Trophoblast cell (in vitro differentiated cells and primary cell): Measurements from ENCODE around the gene RIMBP2.

Experiments
- DNase-seq, 2 donors: peaks; one replicate each; pipeline ENCODE4 v3.0.0-alpha.2; 2016
- H2AFZ ChIP-seq: 2 replicates; pipeline ENCODE4 v1.6.1; 2013; ENCODE audit warnings: low read length, moderate library complexity, mild to moderate bottlenecking; ENCODE audit not compliant: insufficient read depth, poor library complexity
- H2AK5ac ChIP-seq: 2 replicates; pipeline ENCODE4 v1.6.1; 2013; ENCODE audit warnings: mild to moderate bottlenecking, low read length
- H2BK120ac ChIP-seq: 2 replicates; pipeline ENCODE4 v1.6.1; 2013; ENCODE audit warnings: low read length, mild to moderate bottlenecking, moderate library complexity; ENCODE audit not compliant: insufficient read depth, poor library complexity
- H2BK12ac ChIP-seq: 2 replicates; pipeline ENCODE4 v1.6.1; 2013; ENCODE audit warnings: mild to moderate bottlenecking, low read length, moderate library complexity
- H2BK5ac ChIP-seq: 2 replicates; pipeline ENCODE4 v1.6.1; 2013; ENCODE audit warnings: low read length, low read depth, moderate library complexity, mild to moderate bottlenecking; ENCODE audit not compliant: poor library complexity
- H3K14ac ChIP-seq: 2 replicates; pipeline ENCODE4 v1.6.1; 2013; ENCODE audit warnings: mild to moderate bottlenecking, low read length
- H3K18ac ChIP-seq: 2 replicates; pipeline ENCODE4 v1.6.1; 2013; ENCODE audit warnings: mild to moderate bottlenecking, low read length
- H3K23ac ChIP-seq: 2 replicates; pipeline ENCODE4 v1.6.1; 2013; ENCODE audit warnings: low read length
- H3K27ac ChIP-seq: 2 replicates; pipeline ENCODE4 v1.5.1; 2013; ENCODE audit warnings: low read depth, mild to moderate bottlenecking, inconsistent platforms, low read length, moderate library complexity
- H3K27me3 ChIP-seq: 2 replicates; pipeline ENCODE4 v1.6.1; 2013; ENCODE audit warnings: inconsistent platforms, mild to moderate bottlenecking, low read length, moderate library complexity; ENCODE audit not compliant: insufficient read depth
- H3K36me3 ChIP-seq, 2 experiments: 1 replicate in 1 of 2; 2 replicates in 1 of 2; pipeline ENCODE4 v1.6.1; 2013; ENCODE audit warnings: low read length in 2 of 2, mild to moderate bottlenecking in 2 of 2, moderate library complexity in 1 of 2; ENCODE audit not compliant: insufficient read depth in 2 of 2, control insufficient read depth in 1 of 2
- H3K4ac ChIP-seq: 2 replicates; pipeline ENCODE4 v1.6.1; 2013; ENCODE audit warnings: low read depth, mild to moderate bottlenecking, low read length, moderate library complexity
- H3K4me1 ChIP-seq, 2 experiments: 1 replicate in 1 of 2; 2 replicates in 1 of 2; pipeline ENCODE4 v1.6.1; 2013; ENCODE audit warnings: low read length in 2 of 2, mild to moderate bottlenecking in 2 of 2, moderate library complexity in 1 of 2; ENCODE audit not compliant: insufficient read depth in 2 of 2, control insufficient read depth in 1 of 2
- H3K4me2 ChIP-seq: 2 replicates; pipeline ENCODE4 v1.6.1; 2013; ENCODE audit warnings: inconsistent platforms, mild to moderate bottlenecking, low read length, moderate library complexity
- H3K4me3 ChIP-seq: 2 replicates; pipeline ENCODE4 v1.5.1; 2013; ENCODE audit warnings: mild to moderate bottlenecking, low read depth, low read length, inconsistent platforms
- H3K79me1 ChIP-seq: one replicate; pipeline ENCODE4 v1.6.1; 2013; ENCODE audit warnings: low read length
- H3K79me2 ChIP-seq: 2 replicates; pipeline ENCODE4 v1.6.1; 2013; ENCODE audit warnings: low read length, mild to moderate bottlenecking; ENCODE audit not compliant: control insufficient read depth, insufficient read depth, poor library complexity
- H3K9ac ChIP-seq: 2 replicates; pipeline ENCODE4 v1.6.1; 2013; ENCODE audit warnings: mild to moderate bottlenecking, low read length
- H3K9me3 ChIP-seq: 2 replicates; pipeline ENCODE4 v1.6.1; 2013; ENCODE audit warnings: low read depth, mild to moderate bottlenecking, control low read depth, inconsistent platforms, low read length; ENCODE audit not compliant: insufficient read depth
- H4K12ac ChIP-seq: 2 replicates; pipeline ENCODE4 v1.6.1; 2013; ENCODE audit warnings: low read depth, mild to moderate bottlenecking, low read length, moderate library complexity
- H4K8ac ChIP-seq: 2 replicates; pipeline ENCODE4 v1.6.1; 2013; ENCODE audit warnings: low read depth, mild to moderate bottlenecking, low read length, moderate library complexity
- H4K91ac ChIP-seq: one replicate; pipeline ENCODE4 v1.6.1; 2013; ENCODE audit warnings: low read depth, mild to moderate bottlenecking, low read length, moderate library complexity
- WGBS: extraction: QIAGEN DNeasy Blood & Tissue Kit; methylation state at CpG from one replicate; pipeline ENCODE4 v1.1.7; 2013; ENCODE audit warnings: missing lambda C conversion rate; ENCODE audit not compliant: insufficient read length, insufficient coverage; ENCODE audit errors: extremely low coverage; 5-methylcytosine and 5-hydroxymethylcytosine counted together

RIMBP2 gene

GRCh38 chr12:130704606-130705005, 11.5 kb downstream of the RIMBP2 start:
- no peak overlapping the region for H4K12ac ChIP-seq
- H4K8ac ChIP-seq: no peak overlapping the region
- H3K4me2 ChIP-seq: no peak overlapping the region
- H3K27ac ChIP-seq: no peak overlapping the region
- H3K36me3 ChIP-seq: no peaks in the 10 kb centered on the region
- H3K9ac ChIP-seq: no peak overlapping the region
- H3K23ac ChIP-seq: no peak overlapping the region
- no peak overlapping the region for H2BK120ac ChIP-seq
- no peak overlapping the region for H2BK5ac ChIP-seq
- no CpG with 5 or more reads among the region's 13 CpGs for WGBS
- no peaks in the 10 kb centered on the region for H3K9me3 ChIP-seq
- no peak overlapping the region for H2BK12ac ChIP-seq
- no peaks in the 10 kb centered on the region for H3K79me1 ChIP-seq
- no peak overlapping the region for H3K18ac ChIP-seq
- no peak overlapping the region for H3K4ac ChIP-seq
- peaks cover 8 to 10% of the 10 kb centered on the region in 2 experiments for H3K4me1 ChIP-seq
- no peak overlapping the region for H2AK5ac ChIP-seq
- peak overlapping the region; percentile 43 for H3K4me3 ChIP-seq
- no peaks in the 10 kb centered on the region for H3K27me3 ChIP-seq
- no peak for DNase-seq
- no peak overlapping the region for H2AFZ ChIP-seq
- H3K79me2 ChIP-seq: no peaks in the 10 kb centered on the region
- no peak overlapping the region for H3K14ac ChIP-seq
- no peak overlapping the region for H4K91ac ChIP-seq

- Histone ChIP-seq H3K14ac (no peak overlapping the region), H3K79me1 (no peaks in the 10 kb centered on the region), H3K4me3 (no peak overlapping the region), H3K9me3 (no peaks in the 10 kb centered on the region), H3K9ac (no peak overlapping the region), H3K79me2 (no peaks in the 10 kb centered on the region), H2BK12ac (no peak overlapping the region), H2BK5ac (no peak overlapping the region), H4K12ac (no peak overlapping the region), H3K36me3 (no peaks in the 10 kb centered on the region), H3K4ac (no peak overlapping the region), H3K4me1 (peaks cover 8 to 10% of the 10 kb centered on the region in 2 experiments), H4K91ac (no peak overlapping the region), H3K18ac (no peak overlapping the region), H2BK120ac (no peak overlapping the region), H2AK5ac (no peak overlapping the region), H3K4me2 (no peak overlapping the region), H4K8ac (no peak overlapping the region), H3K27me3 (no peaks in the 10 kb centered on the region), H3K23ac (no peak overlapping the region), H2AFZ (no peak overlapping the region), H3K27ac (no peak overlapping the region)
- WGBS: no CpG with 5 or more reads among the region's 15 CpGs
- no peak for DNase-seq
Measured at GRCh38 chr12:130703733-130704375, 12.2 kb downstream of the RIMBP2 start.

GRCh38 chr12:130702966-130703732, 12.9 kb downstream of the RIMBP2 start:
- Histone ChIP-seq H3K4me1 (peaks cover 8 to 10% of the 10 kb centered on the region in 2 experiments), H4K91ac (no peak overlapping the region)

GRCh38 chr12:130701402-130701744, 14.7 kb downstream of the RIMBP2 start:
- no peaks in the 10 kb centered on the region for H3K79me1 ChIP-seq
- H3K23ac ChIP-seq: no peak overlapping the region
- H3K9me3 ChIP-seq: no peaks in the 10 kb centered on the region
- peak overlapping the region; percentile 32 for H3K14ac ChIP-seq
- no peak overlapping the region for H3K27ac ChIP-seq
- no peak overlapping the region for H4K8ac ChIP-seq
- no peak overlapping the region for H2BK120ac ChIP-seq
- no peak overlapping the region for H4K12ac ChIP-seq
- H2AK5ac ChIP-seq: no peak overlapping the region
- H3K36me3 ChIP-seq: no peaks in the 10 kb centered on the region
- H3K4me2 ChIP-seq: no peak overlapping the region
- H3K18ac ChIP-seq: no peak overlapping the region
- no peaks in the 10 kb centered on the region for H3K79me2 ChIP-seq
- H3K4me1 ChIP-seq: peaks cover 10 to 11% of the 10 kb centered on the region in 2 experiments
- H2BK5ac ChIP-seq: no peak overlapping the region
- H2AFZ ChIP-seq: no peak overlapping the region
- no peak overlapping the region for H3K4ac ChIP-seq
- DNase-seq: no peak
- H4K91ac ChIP-seq: no peak overlapping the region
- no peaks in the 10 kb centered on the region for H3K27me3 ChIP-seq
- no CpG with 5 or more reads among the region's 10 CpGs for whole genome bisulfite sequencing
- no peak overlapping the region for H3K4me3 ChIP-seq
- no peak overlapping the region for H2BK12ac ChIP-seq
- no peak overlapping the region for H3K9ac ChIP-seq

More at GRCh38 chr12:130702966-130703732, 12.9 kb downstream of the RIMBP2 start:
- H3K27me3 ChIP-seq: no peaks in the 10 kb centered on the region
- no peak overlapping the region for H3K23ac ChIP-seq
- H2BK12ac ChIP-seq: peak overlapping the region; percentile 51
- H3K27ac ChIP-seq: no peak overlapping the region
- no peaks in the 10 kb centered on the region for H3K9me3 ChIP-seq
- no peak overlapping the region for H2BK120ac ChIP-seq
- DNase-seq: peak in 1 of 2 donors; percentile 19
- H4K8ac ChIP-seq: no peak overlapping the region
- H2BK5ac ChIP-seq: no peak overlapping the region
- H4K12ac ChIP-seq: no peak overlapping the region
- H2AK5ac ChIP-seq: peak overlapping the region; percentile 45
- H3K9ac ChIP-seq: no peak overlapping the region
- H3K14ac ChIP-seq: no peak overlapping the region
- H3K18ac ChIP-seq: no peak overlapping the region
- WGBS: no CpG with 5 or more reads among the region's 25 CpGs
- H3K4me3 ChIP-seq: no peak overlapping the region
- H3K79me2 ChIP-seq: no peaks in the 10 kb centered on the region
- no peak overlapping the region for H3K4ac ChIP-seq
- no peaks in the 10 kb centered on the region for H3K36me3 ChIP-seq
- H3K79me1 ChIP-seq: no peaks in the 10 kb centered on the region
- H3K4me2 ChIP-seq: peak overlapping the region; percentile 38
- no peak overlapping the region for H2AFZ ChIP-seq
